ENCODE results near the gene DLG3. TPM values are rescaled to one million over a fixed set of nuclear protein-coding genes. Genes with fewer than 3 reads are reported as not detected.

DLG3 gene
- total RNA-seq, 5 donors from 2014 or later (not counting 1 experiment from before 2014, with no cell fraction given), result 6.2 to 14.1 (median 10.3) TPM

DNA sequence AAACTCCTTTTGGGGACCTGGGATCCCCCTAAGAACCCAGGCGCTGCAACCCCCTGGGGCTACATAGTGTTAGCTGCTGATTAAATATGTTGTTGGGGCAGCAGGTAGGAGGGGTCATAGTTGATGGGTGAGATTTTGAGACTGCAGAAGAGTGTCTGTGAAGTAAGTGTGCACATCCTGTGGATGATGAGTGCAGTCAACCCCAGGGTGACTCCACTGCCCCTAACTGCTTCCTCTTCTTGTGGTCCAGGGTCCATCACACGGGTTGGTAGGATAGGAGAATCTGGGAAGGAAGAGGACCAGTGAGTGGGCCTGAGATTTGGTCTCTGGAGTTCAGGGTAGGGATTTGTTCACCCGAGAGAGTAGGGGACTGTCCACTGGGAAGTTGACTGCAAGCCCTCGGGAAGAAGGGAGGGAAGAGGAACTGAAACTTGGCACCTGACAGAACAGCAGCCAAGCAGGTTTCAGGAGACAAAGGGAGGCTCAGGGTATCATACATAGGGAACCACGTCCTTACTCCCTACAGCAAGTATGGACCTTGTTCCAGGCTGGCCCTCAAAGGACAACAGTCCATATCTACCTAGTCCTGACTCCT, 8.5 kb downstream of the DLG3 start:
- H3K4me3 ChIP-seq (ENCODE audit: control insufficient read depth in 1 of 2, extremely low read depth in 1 of 2, low read length in 1 of 2), result peak overlapping the region; percentile 41 to 53

DNA sequence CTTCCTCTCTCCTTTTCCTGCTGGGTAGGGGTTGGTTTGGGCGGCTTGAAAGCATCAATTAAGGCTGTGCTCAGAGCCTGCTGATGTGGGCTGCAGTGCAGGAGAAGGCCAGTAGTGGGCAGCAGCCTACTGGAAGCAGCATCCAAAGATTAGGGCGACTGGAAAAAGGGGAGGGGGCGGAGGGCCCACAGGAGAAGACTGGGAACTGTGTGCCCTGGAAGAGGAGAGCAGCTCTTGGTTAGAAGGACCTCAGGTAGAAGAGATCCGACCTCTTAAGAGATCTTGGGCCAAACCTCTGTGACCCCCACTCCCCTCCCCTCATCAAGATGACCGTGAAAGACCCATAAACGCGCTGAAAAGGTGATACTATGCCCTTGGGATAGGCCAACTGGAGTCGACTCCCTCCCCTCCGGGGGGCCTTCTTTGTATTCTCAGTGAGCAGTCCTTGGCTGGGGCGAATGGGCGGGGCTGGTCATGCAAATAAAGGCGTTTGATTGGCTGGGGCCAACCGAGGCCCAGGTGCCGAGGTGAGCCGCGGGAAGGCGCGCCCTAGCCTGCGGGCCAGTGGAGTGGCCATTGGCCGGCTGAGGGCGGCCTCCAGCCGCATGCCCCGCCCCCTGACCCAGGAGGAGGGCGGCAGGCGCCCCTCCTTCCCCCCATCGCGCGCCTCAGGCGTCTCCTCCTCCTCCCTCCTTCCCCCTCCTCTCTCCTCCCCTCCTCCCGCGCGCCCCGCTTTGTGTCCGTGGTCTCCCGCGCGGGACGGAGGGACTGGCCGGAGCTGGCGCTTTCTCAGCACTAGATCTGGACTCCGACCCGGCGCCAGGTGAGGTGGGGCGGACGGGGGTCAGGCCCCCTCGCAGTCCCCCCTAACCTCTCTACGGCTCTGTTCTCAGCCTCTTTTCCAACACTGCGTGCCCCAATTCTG, 10.1 kb downstream of the DLG3 start:
- peak; percentile 59 to 81 (median 64) for ATAC-seq (replicated peaks in 1 of 4)
- 0% methylated on average over 2 of the region's 48 CpGs for WGBS (ENCODE audit: insufficient coverage)
- Mint-ChIP-seq H3K27ac (peak overlapping the region; percentile 86 to 89), H3K9me3 (no peaks in the 10 kb centered on the region), H3K36me3 (peaks cover 3% of the 10 kb centered on the region), H3K27me3 (peaks cover 0 to 9% of the 10 kb centered on the region in 2 donors), H3K4me3 (peak overlapping the region; percentile 82 to 86 (median 83)), H3K4me1 (peaks cover 34 to 45% (median 44%) of the 10 kb centered on the region in 3 donors)
- POLR2A ChIA-PET, result no interaction called here
- Histone ChIP-seq H3K4me1 (ENCODE audit: control insufficient read depth in 1 of 2, extremely low read depth in 1 of 2, insufficient read depth in 2 of 2, low read length in 2 of 2) (peaks cover 7 to 47% of the 10 kb centered on the region in 2 experiments), H3K27me3 (replicated peaks in 1 of 2; ENCODE audit: control insufficient read depth in 2 of 2, extremely low read depth in 1 of 2, insufficient read depth in 2 of 2, low read length in 1 of 2) (no peaks in the 10 kb centered on the region), H3K27ac (ENCODE audit: low read length) (peak overlapping the region; percentile 79), H3K36me3 (ENCODE audit: control insufficient read depth in 2 of 2, extremely low read depth in 1 of 2, insufficient read depth in 1 of 2, low read length in 1 of 2) (no peaks in the 10 kb centered on the region), H3K9me3 (no peaks in the 10 kb centered on the region), H3K4me3 (ENCODE audit: control insufficient read depth in 1 of 2, extremely low read depth in 1 of 2, low read length in 1 of 2) (peak overlapping the region; percentile 62 to 73)
- DNase-seq, result peak; percentile 33 to 79 (median 57)
- CTCF ChIA-PET, result interaction anchor here in 1 of 2 donors (0.6 kb wide), 1 partner anchor 1134 kb away, joined by 3 read pairs; no protein-coding TSS in a partner anchor

More for the DNA sequence above, 8.5 kb downstream of the DLG3 start:
- Mint-ChIP-seq H3K36me3 (no peaks in the 10 kb centered on the region), H3K4me1 (peaks cover 34 to 44% (median 43%) of the 10 kb centered on the region in 3 donors), H3K9me3 (no peaks in the 10 kb centered on the region), H3K27ac (peak overlapping the region; percentile 79 to 86), H3K4me3 (peak overlapping the region; percentile 74 to 88 (median 80)), H3K27me3 (peaks cover 0 to 13% of the 10 kb centered on the region in 2 donors)
- ChIA-PET CTCF (interaction anchor here in 1 of 2 donors (1.7 kb wide), 1 partner anchor 20 kb away, joined by 9 read pairs; no protein-coding TSS in a partner anchor), POLR2A (no interaction called here)
- Histone ChIP-seq H3K27ac (ENCODE audit: low read length) (peak overlapping the region; percentile 62), H3K36me3 (ENCODE audit: control insufficient read depth in 2 of 2, extremely low read depth in 1 of 2, insufficient read depth in 1 of 2, low read length in 1 of 2) (no peaks in the 10 kb centered on the region), H3K27me3 (replicated peaks in 1 of 2; ENCODE audit: control insufficient read depth in 2 of 2, extremely low read depth in 1 of 2, insufficient read depth in 2 of 2, low read length in 1 of 2) (no peaks in the 10 kb centered on the region), H3K4me1 (ENCODE audit: control insufficient read depth in 1 of 2, extremely low read depth in 1 of 2, insufficient read depth in 2 of 2, low read length in 2 of 2) (peaks cover 7 to 47% of the 10 kb centered on the region in 2 experiments), H3K9me3 (no peaks in the 10 kb centered on the region)
- no CpG with 5 or more reads among the region's 5 CpGs for WGBS (ENCODE audit: insufficient coverage)
- no peak for ATAC-seq (replicated peaks in 1 of 4)
- DNase-seq, result no peak

DNA sequence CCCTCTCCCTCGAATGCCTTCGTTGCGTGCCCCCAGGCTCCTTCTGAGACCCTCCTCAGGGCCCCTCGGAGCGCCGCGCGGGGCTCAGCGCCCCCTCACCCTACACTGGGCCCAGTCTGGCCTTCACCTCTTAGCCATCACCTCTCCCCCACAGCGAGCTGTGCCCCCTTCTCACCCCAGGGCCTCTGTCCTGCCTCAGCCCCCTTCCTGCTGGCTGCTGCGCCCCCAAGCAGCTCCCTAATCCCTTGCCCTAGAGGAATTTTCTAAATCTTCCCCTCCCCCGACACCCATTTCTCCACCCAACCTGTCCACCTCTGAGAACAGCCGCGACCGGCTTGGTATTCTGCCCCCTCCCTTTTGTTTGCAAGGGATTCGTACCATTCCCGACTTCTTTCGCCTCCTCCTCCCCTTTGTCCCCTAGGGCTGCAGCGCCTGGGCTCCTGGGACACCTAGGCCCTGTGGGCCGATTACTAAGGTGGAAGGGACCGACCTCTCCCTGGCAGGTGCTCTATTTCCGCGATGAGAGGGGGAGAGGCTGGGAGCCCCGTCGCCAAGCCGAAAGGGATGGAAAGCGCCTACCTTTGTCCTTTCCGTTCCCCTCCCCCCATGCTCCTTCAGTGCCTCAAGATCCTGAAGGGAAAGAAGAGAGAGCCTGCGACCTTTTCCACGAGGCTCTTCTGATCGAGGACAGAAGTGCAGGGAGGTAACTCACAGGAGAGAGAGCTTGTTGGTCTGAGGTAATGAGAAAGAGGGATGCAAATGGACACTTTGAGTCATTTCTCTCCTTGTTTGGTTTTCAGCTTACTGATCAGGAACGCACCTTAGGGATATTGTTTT, 10.9 kb downstream of the DLG3 start:
- ATAC-seq (replicated peaks in 1 of 4), result no peak

DNA sequence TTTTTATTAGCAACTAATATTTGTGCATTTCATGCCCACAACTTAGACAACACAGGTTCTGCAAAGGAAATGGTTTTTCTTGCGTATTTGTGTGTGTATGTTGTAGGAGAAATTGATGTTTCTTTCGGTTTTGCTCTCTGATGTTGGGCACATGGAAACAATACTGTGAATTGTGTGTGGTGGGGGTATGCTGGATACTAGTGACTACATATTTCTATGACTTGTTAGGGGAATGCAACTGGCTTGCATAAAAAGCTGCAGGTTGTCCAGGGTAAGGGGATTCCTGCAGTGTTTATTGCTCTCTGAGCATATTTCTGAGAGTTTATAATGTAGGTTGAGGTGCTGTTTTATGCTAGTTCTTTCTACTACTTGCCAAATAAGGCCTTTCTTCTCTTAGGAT, 11.6 kb downstream of the DLG3 start:
- peaks cover 34 to 45% (median 44%) of the 10 kb centered on the region in 3 donors for H3K4me1 Mint-ChIP-seq
- H3K27me3 Mint-ChIP-seq, result peaks cover 0 to 9% of the 10 kb centered on the region in 2 donors
- H3K27ac Mint-ChIP-seq, result peak overlapping the region; percentile 86 to 89
- 28% methylated on average over 2 of the region's 2 CpGs for WGBS (ENCODE audit: insufficient coverage)
- H3K36me3 ChIP-seq (ENCODE audit: control insufficient read depth in 2 of 2, extremely low read depth in 1 of 2, insufficient read depth in 1 of 2, low read length in 1 of 2), result no peaks in the 10 kb centered on the region
- no peaks in the 10 kb centered on the region for H3K27me3 ChIP-seq (replicated peaks in 1 of 2; ENCODE audit: control insufficient read depth in 2 of 2, extremely low read depth in 1 of 2, insufficient read depth in 2 of 2, low read length in 1 of 2)
- no peaks in the 10 kb centered on the region for H3K9me3 ChIP-seq
- H3K9me3 Mint-ChIP-seq, result no peaks in the 10 kb centered on the region
- no peak for ATAC-seq (replicated peaks in 1 of 4)
- CTCF ChIA-PET, result interaction anchor here in 1 of 2 donors (0.8 kb wide), 1 partner anchor 15 kb away, joined by 4 read pairs; no protein-coding TSS in a partner anchor
- peak in 1 of 35 experiments; percentile 25 for DNase-seq
- peak overlapping the region; percentile 82 to 86 (median 83) for H3K4me3 Mint-ChIP-seq
- peak overlapping the region in 1 of 2 donors; percentile 73 for H3K4me3 ChIP-seq (ENCODE audit: control insufficient read depth in 1 of 2, extremely low read depth in 1 of 2, low read length in 1 of 2)
- H3K36me3 Mint-ChIP-seq, result peaks cover 13% of the 10 kb centered on the region
- POLR2A ChIA-PET, result interaction anchor here in 1 of 2 donors (0.7 kb wide), 1 partner anchor 23 kb away, joined by 3 read pairs; no protein-coding TSS in a partner anchor
- H3K27ac ChIP-seq (ENCODE audit: low read length), result peak overlapping the region; percentile 79
- peaks cover 7 to 47% of the 10 kb centered on the region in 2 experiments for H3K4me1 ChIP-seq (ENCODE audit: control insufficient read depth in 1 of 2, extremely low read depth in 1 of 2, insufficient read depth in 2 of 2, low read length in 2 of 2)

More for the DNA sequence above, 10.9 kb downstream of the DLG3 start:
- H3K27ac Mint-ChIP-seq, result peak overlapping the region; percentile 86 to 89
- ChIA-PET CTCF (no interaction called here), POLR2A (interaction anchor here in 1 of 2 donors (0.6 to 0.7 kb wide), 2 partner anchors 22 to 258 kb away, joined by 3 to 4 read pairs; no protein-coding TSS in a partner anchor)
- no peaks in the 10 kb centered on the region for H3K27me3 ChIP-seq (replicated peaks in 1 of 2; ENCODE audit: control insufficient read depth in 2 of 2, extremely low read depth in 1 of 2, insufficient read depth in 2 of 2, low read length in 1 of 2)
- H3K4me1 ChIP-seq (ENCODE audit: control insufficient read depth in 1 of 2, extremely low read depth in 1 of 2, insufficient read depth in 2 of 2, low read length in 2 of 2), result peaks cover 7 to 47% of the 10 kb centered on the region in 2 experiments
- peak overlapping the region; percentile 82 to 86 (median 83) for H3K4me3 Mint-ChIP-seq
- no peaks in the 10 kb centered on the region for H3K9me3 Mint-ChIP-seq
- H3K27ac ChIP-seq (ENCODE audit: low read length), result peak overlapping the region; percentile 79
- WGBS (ENCODE audit: insufficient coverage), result 12% methylated on average over 7 of the region's 32 CpGs
- DNase-seq, result peak in 1 of 35 experiments; percentile 12
- H3K36me3 ChIP-seq (ENCODE audit: control insufficient read depth in 2 of 2, extremely low read depth in 1 of 2, insufficient read depth in 1 of 2, low read length in 1 of 2), result no peaks in the 10 kb centered on the region
- H3K9me3 ChIP-seq, result no peaks in the 10 kb centered on the region
- peaks cover 7% of the 10 kb centered on the region for H3K36me3 Mint-ChIP-seq
- H3K27me3 Mint-ChIP-seq, result peaks cover 0 to 9% of the 10 kb centered on the region in 2 donors
- peaks cover 34 to 45% (median 44%) of the 10 kb centered on the region in 3 donors for H3K4me1 Mint-ChIP-seq
- peak overlapping the region; percentile 62 to 73 for H3K4me3 ChIP-seq (ENCODE audit: control insufficient read depth in 1 of 2, extremely low read depth in 1 of 2, low read length in 1 of 2)

DNA sequence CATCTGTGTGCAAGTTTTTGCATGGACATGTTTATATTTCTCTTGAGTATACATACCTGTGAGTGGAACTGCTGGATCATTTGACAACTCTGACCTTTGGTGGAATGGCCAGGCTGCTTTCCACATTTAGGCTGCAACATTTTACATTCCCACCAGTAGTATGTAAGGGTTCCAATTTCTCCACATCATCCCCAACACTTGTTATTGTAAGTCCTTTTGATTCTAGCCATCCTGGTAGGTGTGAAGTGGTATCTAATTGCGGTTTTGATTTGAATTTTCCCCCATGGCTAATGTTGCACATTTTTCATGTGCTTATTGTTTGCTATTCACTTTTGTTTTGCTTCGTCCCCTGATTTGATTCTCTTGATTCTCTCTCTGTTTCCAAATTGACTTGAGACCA, 16.4 kb downstream of the DLG3 start:
- DNase-seq (no peak), ATAC-seq (replicated peaks in 1 of 4) (no peak)
- H3K27ac ChIP-seq (ENCODE audit: low read length), result no peak overlapping the region
- no peaks in the 10 kb centered on the region for H3K27me3 ChIP-seq (replicated peaks in 1 of 2; ENCODE audit: control insufficient read depth in 2 of 2, extremely low read depth in 1 of 2, insufficient read depth in 2 of 2, low read length in 1 of 2)
- no peaks in the 10 kb centered on the region for H3K36me3 ChIP-seq (ENCODE audit: control insufficient read depth in 2 of 2, extremely low read depth in 1 of 2, insufficient read depth in 1 of 2, low read length in 1 of 2)
- WGBS (ENCODE audit: insufficient coverage), result no CpG with 5 or more reads among the region's 2 CpGs
- Mint-ChIP-seq H3K4me3 (no peak overlapping the region), H3K9me3 (no peaks in the 10 kb centered on the region), H3K27ac (no peak overlapping the region), H3K27me3 (peaks cover 0 to 6% of the 10 kb centered on the region in 2 donors), H3K4me1 (peaks cover 10 to 16% (median 11%) of the 10 kb centered on the region in 3 donors), H3K36me3 (peaks cover 16% of the 10 kb centered on the region)
- H3K9me3 ChIP-seq, result no peaks in the 10 kb centered on the region
- ChIA-PET CTCF (no interaction called here), POLR2A (no interaction called here)
- H3K4me1 ChIP-seq (ENCODE audit: control insufficient read depth in 1 of 2, extremely low read depth in 1 of 2, insufficient read depth in 2 of 2, low read length in 2 of 2), result peaks cover 2 to 8% of the 10 kb centered on the region in 2 experiments
- no peak overlapping the region for H3K4me3 ChIP-seq (ENCODE audit: control insufficient read depth in 1 of 2, extremely low read depth in 1 of 2, low read length in 1 of 2)
